PC-3 (cell line): ENCODE measurements around the gene ATF6.

Experiments used
- CTCF ChIP-seq: fragments of 300-600 bp; sonication (generic); conservative IDR thresholded peaks from 2 replicates; pipeline ENCODE4 v1.5.1; 2017; ENCODE audit warnings: antibody characterized with exemption, low read depth, mild to moderate bottlenecking, low read length
- EZH2 ChIP-seq: fragments of 300-600 bp; sonication (generic); IDR thresholded peaks from one replicate; pipeline ENCODE4 v1.6.1; 2017; ENCODE audit warnings: antibody characterized with exemption, mild to moderate bottlenecking, low read length; ENCODE audit not compliant: unreplicated experiment
- EZH2phosphoT487 ChIP-seq: fragments of 300-600 bp; sonication (generic); IDR thresholded peaks from 2 replicates; pipeline ENCODE4 v1.6.1; 2018; ENCODE audit warnings: mild to moderate bottlenecking, antibody characterized with exemption, low read length, borderline replicate concordance

GRCh38 chr1:161936786-161937185, 170.7 kb downstream of the ATF6 start:
- no peak for TF ChIP-seq CTCF
- TF ChIP-seq EZH2: no peak
- TF ChIP-seq EZH2phosphoT487: no peak
